Measurements from ENCODE around the gene PLCH1. TPM values are rescaled to one million over a fixed set of nuclear protein-coding genes. Genes with fewer than 3 reads are reported as not detected.

PLCH1 gene
- total and polyA plus RNA-seq, 9 of the 15 experiments (the other 6 are each of a cell fraction or from before 2014, with no cell fraction given) = 0.17 to 0.62 (median 0.40) TPM

GRCh38 chr3:155744010-155744625, 753 bp downstream of the PLCH1 start:
- in situ Hi-C loops (cut with MboI) (no loop called here), intact Hi-C loops (cut with micrococcal nuclease) (no loop called here)
- ATAC-seq (peak; percentile 79), FAIRE-seq (no peak), DNase-seq (ENCODE audit: extremely low read depth in 1 of 4, low spot score in 3 of 4) (peak; percentile 74 to 80 (median 78))
- no peaks in the 10 kb centered on the region; a peak in 1 of 5 replicates for H3K27me3 ChIP-seq (ENCODE audit: control insufficient read depth in 2 of 2, insufficient read depth in 2 of 2, low read length in 2 of 2)
- peak overlapping the region; percentile 46 for H3K4me3 ChIP-seq
- H2AFZ ChIP-seq (ENCODE audit: low read depth, low read length) = peak overlapping the region; percentile 84
- no TSS peak for BruUV-seq (replicated peaks)
- CTCF ChIA-PET (ENCODE audit: low intra/inter-chr PET ratio) = no interaction called here
- H3K79me2 ChIP-seq (ENCODE audit: control insufficient read depth, insufficient read depth, low read length) = no peaks in the 10 kb centered on the region
- peaks cover 7 to 17% of the 10 kb centered on the region in 2 experiments; a peak in 4 of 5 replicates for H3K4me1 ChIP-seq (replicated peaks in 1 of 2; ENCODE audit: control insufficient read depth in 2 of 2, insufficient read depth in 2 of 2, low read length in 2 of 2)
- no peaks in the 10 kb centered on the region for H3K36me3 ChIP-seq (ENCODE audit: control insufficient read depth, insufficient read depth, low read length)
- peak overlapping the region; percentile 48 to 97 for H3K9ac ChIP-seq (ENCODE audit: insufficient read depth in 1 of 2, low read depth in 2 of 2, low read length in 2 of 2)
- H3K4me2 ChIP-seq (ENCODE audit: insufficient read depth, low read length) = peak overlapping the region; percentile 87
- no peaks in the 10 kb centered on the region for H3K9me1 ChIP-seq (ENCODE audit: control insufficient read depth, insufficient read depth, low read length)
- WGBS (ENCODE audit: insufficient coverage, low coverage, missing lambda C conversion rate) = 2% methylated on average over 40 of the region's 48 CpGs
- no peaks in the 10 kb centered on the region for H3K9me3 ChIP-seq (replicated peaks; ENCODE audit: control insufficient read depth, insufficient read depth, low read depth, low read length)
- no peak overlapping the region; the same call in 2 of the 3 replicates for H3K27ac ChIP-seq (ENCODE audit: extremely low read depth, low read depth, low read length)
- H4K20me1 ChIP-seq (replicated peaks; ENCODE audit: control insufficient read depth, insufficient read depth, low read length) = no peaks in the 10 kb centered on the region
- POLR2A ChIA-PET = interaction anchor here (0.8 to 1.2 kb wide), 3 partner anchors 8 to 127 kb away, joined by 3 read pairs; no protein-coding TSS in a partner anchor
- TF ChIP-seq ELF2 (CRISPR knock-in tag; IDR thresholded peaks at IDR 0.05) = no peak
- TF ChIP-seq ZNF644 (tag; IDR thresholded peaks at IDR 0.05; ENCODE audit: low read depth) = no peak
- TF ChIP-seq PHF8 (IDR thresholded peaks at IDR 0.05; ENCODE audit: borderline replicate concordance, low read length) = peak; percentile 43; the same call in 1 of the 2 replicates
- peak; percentile 44 for TF ChIP-seq KDM5B (IDR thresholded peaks at IDR 0.05; ENCODE audit: insufficient replicate concordance, low read depth, low read length)
- TF ChIP-seq SRSF7 (optimal IDR thresholded peaks at IDR 0.05; ENCODE audit: low read depth, low read length) = no peak
- TF ChIP-seq LCOR (CRISPR knock-in tag; IDR thresholded peaks at IDR 0.05) = 0 out of 2 replicates have a peak, but pooled peaks have one; percentile 48
- TF ChIP-seq GATA2 (CRISPR knock-in tag; IDR thresholded peaks at IDR 0.05) = no peak
- TF ChIP-seq MXD1 (CRISPR knock-in tag; IDR thresholded peaks at IDR 0.05; ENCODE audit: borderline replicate concordance, poor library complexity, severe bottlenecking) = no peak
- no peak for TF ChIP-seq TBL1XR1 (IDR thresholded peaks at IDR 0.05; ENCODE audit: low read length in 2 of 2)
- no peak for TF ChIP-seq DNMT1 (IDR thresholded peaks at IDR 0.05)
- TF ChIP-seq ZBTB7A (IDR thresholded peaks at IDR 0.05; ENCODE audit: borderline replicate concordance, control insufficient read depth, low read depth, low read length) = peak; percentile 91
- no peak for TF ChIP-seq MTA2 (IDR thresholded peaks at IDR 0.05; ENCODE audit: low read depth)
- TF ChIP-seq RFX1 (IDR thresholded peaks at IDR 0.05) = peak; percentile 89
- no peak for TF ChIP-seq GTF2F1 (IDR thresholded peaks at IDR 0.05; ENCODE audit: low read depth, low read length)
- no peak for TF ChIP-seq ZNF57 (CRISPR knock-in tag; IDR thresholded peaks at IDR 0.05)
- no peak for TF ChIP-seq MAFG (tag; conservative IDR thresholded peaks at IDR 0.05)
- TF ChIP-seq KLF16 (IDR thresholded peaks at IDR 0.05) = no peak
- TF ChIP-seq ZBTB2 (IDR thresholded peaks at IDR 0.05) = peak; percentile 40; the same call in 1 of the 2 replicates

Measured in K562 (cell line).